SK-N-DZ (cell line): ENCODE data around the gene CNTN3. TPM values are rescaled to one million over a fixed set of nuclear protein-coding genes. Genes with fewer than 3 reads are reported as not detected.

Experiments used
- DNase-seq: peaks from one replicate; pipeline ENCODE4 v3.0.0-alpha.2; 2015; ENCODE audit warnings: low spot score
- polyA plus RNA-seq, 2 experiments: library from polyadenylated mRNA; depleted of rRNA; stranded (reverse); fragments of >200 nt; gene quantifications; 2 replicates each; pipeline ENCODE4 v1.2.3, GENCODE V29; 2014

The CNTN3 gene
- polyA plus RNA-seq (2014; cell fraction: cytosol; rRNA removed): 0.52 and 1.3 TPM in 2 replicates
- 1.4 and 2.6 TPM in 2 replicates for polyA plus RNA-seq (2014; cell fraction: nucleus; rRNA removed)

GRCh38 chr3:74614107-74614967, at the start of gene CNTN3:
TSS of gene CNTN3 (minus strand) at chr3:74614659. CDS start at chr3:74521112, 93,547 bp downstream.
- peak; percentile 37 for DNase-seq

- DNase-seq: no peak
Measured at GRCh38 chr3:74663178-74663577, 48.7 kb upstream of the CNTN3 start.

GRCh38 chr3:74661672-74662071, 47.2 kb upstream of the CNTN3 start:
- DNase-seq: no peak

- DNase-seq: no peak
Measured at GRCh38 chr3:74651885-74652284, 37.4 kb upstream of the CNTN3 start.

DNA sequence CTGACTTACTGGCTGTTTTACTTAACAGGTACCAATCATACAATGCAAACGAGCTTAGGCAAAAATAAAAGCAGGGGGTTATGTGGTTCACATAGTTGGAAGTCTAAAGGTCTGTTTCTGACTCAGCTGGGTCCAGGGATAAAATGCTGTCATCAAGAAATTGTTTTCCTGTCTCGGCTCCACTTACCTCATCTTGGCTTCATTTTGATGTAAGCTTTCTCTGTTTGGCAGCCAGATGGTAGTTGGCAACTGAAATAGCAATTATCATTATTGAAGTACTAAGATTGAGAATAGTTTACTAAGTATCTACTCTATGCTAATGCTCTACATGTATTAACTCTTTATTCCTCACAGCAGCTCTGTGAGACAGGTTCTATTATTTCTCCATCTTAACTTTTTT, 36.8 kb upstream of the CNTN3 start:
- no peak for DNase-seq

DNA sequence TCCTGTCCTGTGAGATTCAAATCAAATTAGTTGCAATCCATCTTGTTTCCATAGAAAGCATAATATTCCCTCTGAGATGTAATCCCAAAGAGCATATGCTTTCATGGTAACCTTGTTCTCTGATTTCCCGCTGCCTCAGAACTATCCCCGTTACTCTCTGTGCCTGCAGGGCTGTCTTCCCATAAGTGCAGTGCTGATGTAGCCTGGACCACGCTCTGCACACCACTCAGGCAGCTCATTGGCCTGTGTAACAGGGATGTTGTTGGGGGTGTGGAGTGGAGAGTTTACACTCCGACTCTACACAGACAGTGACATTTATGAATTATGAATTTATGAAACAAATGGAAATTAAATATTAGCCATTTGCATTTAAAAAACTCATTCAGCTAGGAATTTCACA, 33.6 kb upstream of the CNTN3 start:
- peak; percentile 48 for DNase-seq

GRCh38 chr3:74646094-74646493, 31.6 kb upstream of the CNTN3 start:
- DNase-seq: no peak

- DNase-seq: peak; percentile 92
Measured at GRCh38 chr3:74643636-74644035, 29.2 kb upstream of the CNTN3 start.

DNA sequence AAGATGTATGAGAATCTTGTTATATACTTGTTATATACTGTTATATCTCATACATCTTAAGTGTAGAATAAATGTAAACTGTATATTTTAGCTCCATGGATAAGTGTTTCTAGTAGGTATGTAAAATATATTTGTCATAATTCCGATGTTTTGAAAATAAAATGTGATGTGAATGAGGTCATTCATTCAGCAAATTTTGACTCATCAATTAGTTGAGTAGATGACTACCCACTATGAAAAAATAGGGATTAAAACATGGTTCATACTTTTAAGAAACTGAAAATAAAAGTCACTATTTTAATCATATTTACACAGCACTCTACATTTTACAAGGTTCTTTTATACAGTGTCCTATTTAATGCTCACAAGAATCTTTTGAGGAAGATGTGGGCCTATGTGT, 28.4 kb upstream of the CNTN3 start:
- DNase-seq: no peak

GRCh38 chr3:74640211-74640610, 25.8 kb upstream of the CNTN3 start:
- no peak for DNase-seq

DNA sequence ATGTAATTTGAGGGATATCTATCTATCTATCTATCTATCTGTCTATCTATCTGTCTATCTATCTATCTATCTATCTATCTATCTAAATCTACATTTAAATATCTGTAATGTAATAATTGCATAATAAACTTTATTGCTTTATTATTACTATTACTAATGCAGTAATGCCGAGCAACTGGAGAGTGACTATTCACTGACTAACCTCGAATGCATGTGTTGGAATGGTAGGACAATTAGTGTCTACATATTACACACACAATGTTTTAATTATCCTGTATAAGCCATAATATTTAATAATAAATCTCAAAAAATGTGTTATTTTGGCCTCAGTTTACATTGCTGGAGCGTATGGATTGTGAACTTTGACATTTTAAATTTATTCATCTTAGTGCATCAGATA, 25.2 kb upstream of the CNTN3 start:
- no peak for DNase-seq

- no peak for DNase-seq
Measured at GRCh38 chr3:74636981-74637380, 22.5 kb upstream of the CNTN3 start.

DNA sequence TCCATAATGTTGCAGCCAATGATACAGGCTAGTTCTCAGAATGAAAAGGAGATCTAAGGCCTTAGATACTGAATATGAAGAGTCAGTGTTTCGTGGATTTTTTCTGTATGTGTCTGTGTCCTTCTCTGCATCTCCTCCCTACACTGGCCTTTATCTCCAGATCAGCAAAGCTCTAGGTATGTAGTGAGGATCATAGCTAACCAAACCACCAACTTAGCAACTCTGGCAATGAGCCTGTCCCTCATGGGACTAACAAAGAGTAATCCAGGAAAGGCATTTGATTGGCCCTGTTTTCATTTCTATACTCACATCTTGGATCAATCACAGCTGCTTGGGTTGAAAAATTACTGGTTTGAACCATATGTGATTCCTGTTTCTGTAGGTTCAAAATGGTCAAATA, 18.6 kb upstream of the CNTN3 start:
- no peak for DNase-seq

- DNase-seq: no peak
Measured at GRCh38 chr3:74631351-74632140, 17.1 kb upstream of the CNTN3 start.

GRCh38 chr3:74630602-74631001, 16.1 kb upstream of the CNTN3 start:
- DNase-seq: no peak

- no peak for DNase-seq
Measured at GRCh38 chr3:74626011-74626410, 11.6 kb upstream of the CNTN3 start.

- no peak for DNase-seq
Measured at GRCh38 chr3:74624301-74624700, 9.8 kb upstream of the CNTN3 start.

- DNase-seq: no peak
Measured at GRCh38 chr3:74623261-74623836, 8.9 kb upstream of the CNTN3 start.

DNA sequence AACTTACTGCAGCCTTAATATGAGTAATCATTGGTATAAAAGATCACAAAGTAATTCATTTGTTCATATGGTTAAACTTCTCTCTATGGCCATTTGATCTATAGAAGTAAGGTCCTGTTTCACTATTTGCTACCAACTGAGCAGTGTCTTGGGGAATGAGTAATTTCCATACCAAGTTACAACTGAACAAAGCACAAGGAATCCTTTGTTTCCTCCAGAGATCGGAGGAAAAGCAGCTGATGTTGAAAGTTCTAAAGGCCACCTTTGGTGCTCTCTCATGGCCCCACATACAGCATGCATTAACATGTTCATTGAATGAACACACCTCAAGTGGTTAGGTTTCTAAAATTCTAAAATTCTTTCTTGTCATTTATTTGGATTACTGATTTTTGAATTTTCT, 7.1 kb upstream of the CNTN3 start:
- no peak for DNase-seq

DNA sequence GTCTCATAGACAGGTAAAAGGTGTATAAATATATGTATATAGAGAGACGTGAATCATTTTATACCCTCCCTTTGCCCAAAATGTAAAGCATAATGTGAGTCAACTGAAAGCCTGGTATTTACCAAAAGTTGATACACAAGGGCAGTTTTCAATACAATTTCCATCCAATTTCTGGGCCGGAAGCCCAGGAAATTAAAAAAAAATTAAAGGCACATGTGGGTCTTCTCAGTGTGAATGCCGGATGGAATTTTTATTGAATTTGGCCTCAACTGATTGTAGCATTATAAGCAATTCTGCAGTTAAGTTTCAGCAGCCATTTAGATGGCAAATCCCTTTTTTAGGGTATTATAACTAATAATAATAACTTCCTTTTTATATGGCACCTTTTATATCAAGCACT, 3.3 kb upstream of the CNTN3 start:
- no peak for DNase-seq

GRCh38 chr3:74613521-74614106, 845 bp downstream of the CNTN3 start:
- no peak for DNase-seq

DNA sequence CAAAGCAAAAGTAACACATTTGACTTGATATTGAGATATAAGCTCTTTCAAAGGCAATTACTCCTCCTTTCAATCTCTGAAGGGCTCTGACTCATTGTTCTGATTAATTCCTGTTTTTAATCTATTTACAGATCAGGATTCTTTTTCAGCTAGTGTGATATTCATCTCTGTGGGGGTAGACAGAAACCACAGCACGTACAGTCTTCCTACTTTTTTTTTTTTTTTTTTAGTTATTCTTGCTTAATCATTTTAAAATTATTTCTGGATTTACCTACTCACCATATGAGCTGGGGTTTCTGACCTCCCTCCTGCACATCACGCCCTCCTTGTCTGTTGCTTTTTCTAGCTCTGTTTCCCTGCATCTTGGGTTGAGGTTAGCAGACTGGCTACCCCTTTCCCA, 1.4 kb downstream of the CNTN3 start:
- DNase-seq: no peak
